Activated CD8-positive, alpha-beta T cell treated with anti-CD3 and anti-CD28 coated beads for 36 hours (primary cell): ENCODE data around the gene ARFGEF2. TPM values are rescaled to one million over a fixed set of nuclear protein-coding genes. Genes with fewer than 3 reads are reported as not detected.

ENCODE experiments used
- ATAC-seq: fragments of 200-7000 bp; cut with Tn5 transposase; one replicate; pipeline ENCODE4 v1.10.0; 2021; ENCODE audit warnings: mild to moderate bottlenecking, moderate library complexity
- CTCF ChIA-PET: fragments of 350-600 bp; sonication (Branson Sonifier 250); formaldehyde crosslinking; loops from one replicate; lab custom pipeline; 2021; ENCODE audit warnings: antibody characterized with exemption; lab: Charles Lee
- POLR2A ChIA-PET: fragments of 350-600 bp; sonication (Branson Sonifier 250); formaldehyde crosslinking; loops from one replicate; lab custom pipeline; 2021; ENCODE audit warnings: antibody characterized with exemption; lab: Charles Lee
- DNase-seq: peaks from one replicate; pipeline ENCODE4 v3.0.0-alpha.2; 2020
- H3K27ac Mint-ChIP-seq: one replicate; pipeline ENCODE4 v1.8.0; 2021; ENCODE audit warnings: mild to moderate bottlenecking, mixed read lengths
- H3K27me3 Mint-ChIP-seq: one replicate; pipeline ENCODE4 v1.8.0; 2021; ENCODE audit warnings: mixed read lengths
- H3K36me3 Mint-ChIP-seq: one replicate; pipeline ENCODE4 v1.8.0; 2021; ENCODE audit warnings: low read depth, mixed read lengths
- H3K4me1 Mint-ChIP-seq: one replicate; pipeline ENCODE4 v1.8.0; 2021; ENCODE audit warnings: low read depth, mixed read lengths
- H3K4me3 Mint-ChIP-seq: one replicate; pipeline ENCODE4 v1.8.0; 2021; ENCODE audit warnings: mild to moderate bottlenecking, moderate library complexity, mixed read lengths
- H3K9me3 Mint-ChIP-seq: one replicate; pipeline ENCODE4 v1.8.0; 2021; ENCODE audit warnings: mixed read lengths
- CTCF ChIP-seq: fragments of 200-600 bp; IDR thresholded peaks from one replicate; pipeline ENCODE4 v1.8.0; 2022; ENCODE audit warnings: antibody characterized with exemption, mild to moderate bottlenecking
- intact Hi-C: fragments of 100-400 bp; cut with micrococcal nuclease; formaldehyde crosslinking; loops from one replicate; pipeline ENCODE4 v1.10.0; 2022
- total RNA-seq, 2 experiments: library from RNA; stranded (reverse); gene quantifications; one replicate each; pipeline ENCODE4 v1.2.3, GENCODE V29; 2021

ARFGEF2 gene
- total RNA-seq, 2 experiments from 2014 or later = 20.5 to 22.7 TPM

DNA sequence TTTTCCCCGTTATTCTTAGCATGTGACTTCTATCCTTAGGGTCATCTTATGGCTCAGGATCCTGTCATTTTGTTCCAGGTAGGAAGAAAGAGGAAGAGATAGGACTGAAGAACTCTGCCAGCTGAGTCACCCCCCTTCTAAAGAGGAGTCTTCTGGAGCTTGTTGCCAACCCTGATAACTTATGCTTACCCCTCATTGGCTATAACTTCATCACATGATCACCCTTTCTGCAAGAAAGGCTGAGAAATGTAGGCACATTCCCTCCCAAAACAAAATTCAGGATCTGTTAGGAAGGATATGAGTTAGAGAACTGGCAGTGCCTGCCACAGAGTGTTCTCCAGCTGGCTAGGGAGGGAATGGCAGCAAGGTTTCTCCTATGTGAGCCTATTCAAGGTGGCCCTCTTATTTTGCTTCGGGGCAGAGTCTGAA lies 35.6 kb downstream of the ARFGEF2 start:
- intact Hi-C loops = no loop called here
- Mint-ChIP-seq H3K4me1 (peaks cover 5% of the 10 kb centered on the region), H3K36me3 (peaks cover 19% of the 10 kb centered on the region), H3K9me3 (no peaks in the 10 kb centered on the region), H3K27ac (no peak overlapping the region), H3K27me3 (no peaks in the 10 kb centered on the region), H3K4me3 (no peak overlapping the region)
- no peak for DNase-seq
- ATAC-seq = no peak
- CTCF ChIA-PET = no interaction called here
- POLR2A ChIA-PET = no interaction called here
- TF ChIP-seq CTCF = no peak

GRCh38 chr20:48957533-48957932 lies 36.0 kb downstream of the ARFGEF2 start:
- ATAC-seq = no peak
- no peak overlapping the region for H3K4me3 Mint-ChIP-seq
- intact Hi-C loops = no loop called here
- TF ChIP-seq CTCF = no peak
- no peaks in the 10 kb centered on the region for H3K9me3 Mint-ChIP-seq
- H3K4me1 Mint-ChIP-seq = peaks cover 5% of the 10 kb centered on the region
- no peaks in the 10 kb centered on the region for H3K27me3 Mint-ChIP-seq
- ChIA-PET CTCF (no interaction called here), POLR2A (no interaction called here)
- DNase-seq = no peak
- H3K36me3 Mint-ChIP-seq = peaks cover 16% of the 10 kb centered on the region
- no peak overlapping the region for H3K27ac Mint-ChIP-seq

GRCh38 chr20:48958743-48959142 lies 37.2 kb downstream of the ARFGEF2 start:
- peaks cover 13% of the 10 kb centered on the region for H3K36me3 Mint-ChIP-seq
- ATAC-seq (no peak), DNase-seq (no peak)
- no peak overlapping the region for H3K27ac Mint-ChIP-seq
- H3K27me3 Mint-ChIP-seq = no peaks in the 10 kb centered on the region
- peaks cover 5% of the 10 kb centered on the region for H3K4me1 Mint-ChIP-seq
- H3K9me3 Mint-ChIP-seq = no peaks in the 10 kb centered on the region
- H3K4me3 Mint-ChIP-seq = no peak overlapping the region
- CTCF ChIA-PET = interaction anchor here (1.1 kb wide), 1 partner anchor 301 kb away, joined by 4 read pairs; no protein-coding TSS in a partner anchor
- intact Hi-C loops = no loop called here
- POLR2A ChIA-PET = no interaction called here
- no peak for TF ChIP-seq CTCF

DNA sequence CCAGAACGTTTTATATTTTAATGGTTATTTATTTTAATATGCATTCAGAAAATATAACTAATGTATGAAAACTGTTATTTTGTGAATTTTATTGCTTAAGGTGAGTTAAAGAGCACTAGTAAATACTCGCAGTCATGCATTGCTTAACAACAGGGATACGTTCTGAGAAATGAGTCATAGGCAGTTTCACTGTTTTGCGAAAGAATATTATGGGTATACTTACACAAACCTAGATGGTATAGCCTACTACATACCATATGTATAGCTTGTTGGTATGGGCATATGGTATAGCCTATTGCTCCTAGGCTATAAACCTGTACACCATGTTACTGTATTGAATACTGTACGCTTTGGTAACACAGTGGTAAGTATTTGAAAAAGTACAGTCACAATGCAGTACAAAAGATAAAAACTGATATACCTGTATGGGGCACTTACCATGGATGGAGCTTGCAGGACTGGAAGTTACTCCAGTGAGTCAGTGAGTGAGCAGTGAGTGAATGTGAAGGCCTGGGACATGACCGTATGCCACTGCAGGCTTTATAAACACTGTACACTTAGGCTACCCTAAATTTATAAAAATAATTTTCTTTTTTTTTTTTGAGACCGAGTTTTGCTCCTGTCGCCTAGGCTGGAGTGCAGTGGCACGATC lies 38.5 kb downstream of the ARFGEF2 start:
- H3K9me3 Mint-ChIP-seq = no peaks in the 10 kb centered on the region
- CTCF ChIA-PET = interaction anchor here (1.1 kb wide), 1 partner anchor 303 kb away, joined by 4 read pairs; no protein-coding TSS in a partner anchor
- H3K36me3 Mint-ChIP-seq = peaks cover 14% of the 10 kb centered on the region
- POLR2A ChIA-PET = no interaction called here
- ATAC-seq = peak; percentile 17
- no peak for DNase-seq
- H3K27me3 Mint-ChIP-seq = no peaks in the 10 kb centered on the region
- intact Hi-C loops = no loop called here
- TF ChIP-seq CTCF = no peak
- H3K4me3 Mint-ChIP-seq = no peak overlapping the region
- H3K27ac Mint-ChIP-seq = no peak overlapping the region
- peaks cover 5% of the 10 kb centered on the region for H3K4me1 Mint-ChIP-seq

GRCh38 chr20:48962421-48962820 lies 40.9 kb downstream of the ARFGEF2 start:
- ChIA-PET CTCF (interaction anchor here (0.8 to 1.3 kb wide), 2 partner anchors 21 to 255 kb away, joined by 3 read pairs; no protein-coding TSS in a partner anchor), POLR2A (no interaction called here)
- Mint-ChIP-seq H3K27ac (no peak overlapping the region), H3K4me1 (peaks cover 5% of the 10 kb centered on the region), H3K36me3 (peaks cover 15% of the 10 kb centered on the region), H3K9me3 (no peaks in the 10 kb centered on the region), H3K4me3 (no peak overlapping the region), H3K27me3 (no peaks in the 10 kb centered on the region)
- no peak for TF ChIP-seq CTCF
- ATAC-seq = no peak
- intact Hi-C loops = no loop called here
- no peak for DNase-seq
